Natural killer cell treated with Interleukin-12 subunit alpha and Interleukin-12 subunit beta and Interleukin-15 and Interleukin-18, amount 100 ng/mL, for 72 hours (primary cell): ENCODE results near the gene UQCC5. TPM values are rescaled to one million over a fixed set of nuclear protein-coding genes. Genes with fewer than 3 reads are reported as not detected.

Experiments
- ATAC-seq, 2 donors: fragments of 150-1000 bp; cut with Tn5 transposase in 1 of 2; sonication (Bioruptor Pico), chemical (Tn5 transposase) in 1 of 2; 2 replicates each; pipeline ENCODE4 v1.10.0; 2021
- DNase-seq: peaks from one replicate; pipeline ENCODE4 v3.0.0; 2022; ENCODE audit warnings: low spot score
- H3K27ac Mint-ChIP-seq, 2 donors: 1 replicate in 1 of 2; 2 replicates in 1 of 2; pipeline ENCODE4 v1.8.0; 2022; ENCODE audit warnings: mixed read lengths in 2 of 2, mild to moderate bottlenecking in 1 of 2, moderate library complexity in 1 of 2
- H3K27me3 Mint-ChIP-seq, 2 donors: 1 replicate in 1 of 2; 2 replicates in 1 of 2; pipeline ENCODE4 v1.8.0; 2022; ENCODE audit warnings: mixed read lengths in 2 of 2
- H3K36me3 Mint-ChIP-seq: one replicate; pipeline ENCODE4 v1.8.0; 2022; ENCODE audit warnings: mixed read lengths
- H3K4me1 Mint-ChIP-seq, 2 donors: 1 replicate in 1 of 2; 2 replicates in 1 of 2; pipeline ENCODE4 v1.8.0; 2022; ENCODE audit warnings: low read depth in 2 of 2, mixed read lengths in 2 of 2, mild to moderate bottlenecking in 1 of 2
- H3K4me3 Mint-ChIP-seq: one replicate; pipeline ENCODE4 v1.8.0; 2022; ENCODE audit warnings: mixed read lengths
- H3K9me3 Mint-ChIP-seq: 2 replicates; pipeline ENCODE4 v1.8.0; 2022; ENCODE audit warnings: mixed read lengths
- total RNA-seq, 2 donors: library from RNA; stranded (reverse); gene quantifications; one replicate each; pipeline ENCODE4 v1.2.3, GENCODE V29; 2022

Gene UQCC5
- 10 to 100 TPM in 1 of 2 donors, 1 to 10 TPM in 1; 6.7 to 18.0 TPM for total RNA-seq

GRCh38 chr3:52536369-52537164, at the start of gene UQCC5:
Gene UQCC5 (plus strand): TSS chr3:52536605. CDS start chr3:52536756, 151 bp downstream.
- H3K9me3 Mint-ChIP-seq, result no peaks in the 10 kb centered on the region
- H3K4me1 Mint-ChIP-seq, result peaks cover 29 to 51% of the 10 kb centered on the region in 2 donors

GRCh38 chr3:52487050-52487787, 49.2 kb upstream of the UQCC5 start:
- no peak for DNase-seq
- no peaks in the 10 kb centered on the region for H3K9me3 Mint-ChIP-seq
- H3K4me3 Mint-ChIP-seq, result no peak overlapping the region
- no peaks in the 10 kb centered on the region for H3K36me3 Mint-ChIP-seq
- no peak overlapping the region for H3K27ac Mint-ChIP-seq
- ATAC-seq, result no peak
- peaks cover 0 to 7% of the 10 kb centered on the region in 2 donors for H3K4me1 Mint-ChIP-seq
- H3K27me3 Mint-ChIP-seq, result no peaks in the 10 kb centered on the region

More at GRCh38 chr3:52536369-52537164, at the start of gene UQCC5:
- Mint-ChIP-seq H3K27me3 (peaks cover 0 to 2% of the 10 kb centered on the region in 2 donors), H3K36me3 (peaks cover 14% of the 10 kb centered on the region), H3K4me3 (peak within 1 kb of the TSS; percentile 95), H3K27ac (peak within 1 kb of the TSS; percentile 91 to 93)
- DNase-seq, result peak; percentile 99
- peak; percentile 94 to 95 for ATAC-seq

- Mint-ChIP-seq H3K9me3 (no peaks in the 10 kb centered on the region), H3K27me3 (no peaks in the 10 kb centered on the region), H3K36me3 (no peaks in the 10 kb centered on the region), H3K4me3 (no peak overlapping the region), H3K4me1 (peaks cover 0 to 12% of the 10 kb centered on the region in 2 donors), H3K27ac (no peak overlapping the region)
- DNase-seq, result no peak
- no peak for ATAC-seq
These were observed 48.4 kb upstream of the UQCC5 start for GRCh38 chr3:52487788-52488691.

GRCh38 chr3:52488746-52489145, 47.7 kb upstream of the UQCC5 start:
- DNase-seq, result no peak
- no peaks in the 10 kb centered on the region for H3K27me3 Mint-ChIP-seq
- H3K27ac Mint-ChIP-seq, result no peak overlapping the region
- H3K4me3 Mint-ChIP-seq, result no peak overlapping the region
- ATAC-seq, result no peak
- peaks cover 0 to 12% of the 10 kb centered on the region in 2 donors for H3K4me1 Mint-ChIP-seq
- H3K9me3 Mint-ChIP-seq, result no peaks in the 10 kb centered on the region
- no peaks in the 10 kb centered on the region for H3K36me3 Mint-ChIP-seq

GRCh38 chr3:52489453-52489852, 47.0 kb upstream of the UQCC5 start:
- Mint-ChIP-seq H3K27ac (no peak overlapping the region), H3K4me1 (peaks cover 0 to 15% of the 10 kb centered on the region in 2 donors), H3K9me3 (no peaks in the 10 kb centered on the region), H3K4me3 (no peak overlapping the region), H3K36me3 (no peaks in the 10 kb centered on the region), H3K27me3 (no peaks in the 10 kb centered on the region)
- DNase-seq (no peak), ATAC-seq (no peak)

- Mint-ChIP-seq H3K27ac (no peak overlapping the region), H3K4me1 (peaks cover 0 to 18% of the 10 kb centered on the region in 2 donors), H3K36me3 (no peaks in the 10 kb centered on the region), H3K9me3 (no peaks in the 10 kb centered on the region), H3K27me3 (no peaks in the 10 kb centered on the region), H3K4me3 (no peak overlapping the region)
- no peak for DNase-seq
- ATAC-seq, result no peak
These were observed 46.1 kb upstream of the UQCC5 start for GRCh38 chr3:52490035-52490938.

GRCh38 chr3:52490939-52491526, 45.4 kb upstream of the UQCC5 start:
- H3K36me3 Mint-ChIP-seq, result no peaks in the 10 kb centered on the region

GRCh38 chr3:52492059-52492458, 44.3 kb upstream of the UQCC5 start:
- no peak for DNase-seq
- no peak overlapping the region for H3K27ac Mint-ChIP-seq
- ATAC-seq, result no peak
- H3K27me3 Mint-ChIP-seq, result no peaks in the 10 kb centered on the region
- no peak overlapping the region for H3K4me3 Mint-ChIP-seq
- H3K4me1 Mint-ChIP-seq, result peaks cover 0 to 15% of the 10 kb centered on the region in 2 donors
- no peaks in the 10 kb centered on the region for H3K9me3 Mint-ChIP-seq
- H3K36me3 Mint-ChIP-seq, result no peaks in the 10 kb centered on the region

More at GRCh38 chr3:52490939-52491526, 45.4 kb upstream of the UQCC5 start:
- no peak overlapping the region for H3K27ac Mint-ChIP-seq
- peaks cover 0 to 15% of the 10 kb centered on the region in 2 donors for H3K4me1 Mint-ChIP-seq
- no peak overlapping the region for H3K4me3 Mint-ChIP-seq
- DNase-seq (no peak), ATAC-seq (no peak)
- H3K9me3 Mint-ChIP-seq, result no peaks in the 10 kb centered on the region
- no peaks in the 10 kb centered on the region for H3K27me3 Mint-ChIP-seq

GRCh38 chr3:52493232-52494017, 43.0 kb upstream of the UQCC5 start:
- H3K36me3 Mint-ChIP-seq, result no peaks in the 10 kb centered on the region
- no peak for DNase-seq
- no peak overlapping the region for H3K4me3 Mint-ChIP-seq
- no peak overlapping the region for H3K27ac Mint-ChIP-seq
- no peaks in the 10 kb centered on the region for H3K27me3 Mint-ChIP-seq
- H3K9me3 Mint-ChIP-seq, result no peaks in the 10 kb centered on the region
- no peak for ATAC-seq
- H3K4me1 Mint-ChIP-seq, result peaks cover 0 to 22% of the 10 kb centered on the region in 2 donors

GRCh38 chr3:52494445-52494844, 42.0 kb upstream of the UQCC5 start:
- H3K36me3 Mint-ChIP-seq, result no peaks in the 10 kb centered on the region
- peaks cover 0 to 22% of the 10 kb centered on the region in 2 donors for H3K4me1 Mint-ChIP-seq
- ATAC-seq, result no peak
- H3K9me3 Mint-ChIP-seq, result no peaks in the 10 kb centered on the region
- peak overlapping the region; percentile 25 for H3K4me3 Mint-ChIP-seq
- H3K27me3 Mint-ChIP-seq, result no peaks in the 10 kb centered on the region
- no peak for DNase-seq
- H3K27ac Mint-ChIP-seq, result peak overlapping the region in 1 of 2 donors; percentile 53

GRCh38 chr3:52494886-52495495, 41.4 kb upstream of the UQCC5 start, which contains the start of gene STAB1:
Gene STAB1 (plus strand): TSS chr3:52495338. CDS start chr3:52495414, 76 bp downstream.
- Mint-ChIP-seq H3K9me3 (no peaks in the 10 kb centered on the region), H3K4me3 (peak within 1 kb of the TSS; percentile 25), H3K4me1 (peaks cover 0 to 22% of the 10 kb centered on the region in 2 donors), H3K27me3 (no peaks in the 10 kb centered on the region), H3K36me3 (no peaks in the 10 kb centered on the region), H3K27ac (peak within 1 kb of the TSS in 1 of 2 donors; percentile 53)
- ATAC-seq (no peak), DNase-seq (no peak)
